Skeletal muscle satellite cell (primary cell): ENCODE measurements around the gene ADGRB3. TPM values are rescaled to one million over a fixed set of nuclear protein-coding genes. Genes with fewer than 3 reads are reported as not detected.
A peak's percentile ranks its signal among the peaks of the same experiment; 100 is the strongest.

Experiments
- H3K27me3 ChIP-seq: 2 replicates; pipeline ENCODE4 v1.7.0; 2013; ENCODE audit warnings: low read length; ENCODE audit not compliant: control insufficient read depth, insufficient read depth
- H3K36me3 ChIP-seq: 2 replicates; pipeline ENCODE4 v1.7.0; 2013; ENCODE audit warnings: mild to moderate bottlenecking, control low read depth, low read length; ENCODE audit not compliant: insufficient read depth
- H3K4me1 ChIP-seq: 2 replicates; pipeline ENCODE4 v1.7.0; 2013; ENCODE audit warnings: low read length; ENCODE audit not compliant: control insufficient read depth, insufficient read depth
- H3K4me2 ChIP-seq: 2 replicates; pipeline ENCODE4 v1.7.0; 2013; ENCODE audit warnings: mild to moderate bottlenecking, low read length
- H3K4me3 ChIP-seq: 2 replicates; pipeline ENCODE4 v1.7.0; 2013; ENCODE audit warnings: low read length
- H3K9ac ChIP-seq: 2 replicates; pipeline ENCODE4 v1.7.0; 2013; ENCODE audit warnings: mild to moderate bottlenecking, low read depth, low read length, moderate library complexity
- H3K9me3 ChIP-seq: replicated peaks from 2 replicates; pipeline ENCODE4 v1.7.0; 2013; ENCODE audit warnings: mild to moderate bottlenecking, control low read depth, low read length
- total RNA-seq: library from RNA; depleted of rRNA; stranded (reverse); fragments of >200 nt; gene quantifications from 2 replicates; pipeline ENCODE4 v1.2.3, GENCODE V29; 2012; rRNA removed

Gene ADGRB3
- under 0.01 and 0.44 TPM in 2 replicates for total RNA-seq

DNA sequence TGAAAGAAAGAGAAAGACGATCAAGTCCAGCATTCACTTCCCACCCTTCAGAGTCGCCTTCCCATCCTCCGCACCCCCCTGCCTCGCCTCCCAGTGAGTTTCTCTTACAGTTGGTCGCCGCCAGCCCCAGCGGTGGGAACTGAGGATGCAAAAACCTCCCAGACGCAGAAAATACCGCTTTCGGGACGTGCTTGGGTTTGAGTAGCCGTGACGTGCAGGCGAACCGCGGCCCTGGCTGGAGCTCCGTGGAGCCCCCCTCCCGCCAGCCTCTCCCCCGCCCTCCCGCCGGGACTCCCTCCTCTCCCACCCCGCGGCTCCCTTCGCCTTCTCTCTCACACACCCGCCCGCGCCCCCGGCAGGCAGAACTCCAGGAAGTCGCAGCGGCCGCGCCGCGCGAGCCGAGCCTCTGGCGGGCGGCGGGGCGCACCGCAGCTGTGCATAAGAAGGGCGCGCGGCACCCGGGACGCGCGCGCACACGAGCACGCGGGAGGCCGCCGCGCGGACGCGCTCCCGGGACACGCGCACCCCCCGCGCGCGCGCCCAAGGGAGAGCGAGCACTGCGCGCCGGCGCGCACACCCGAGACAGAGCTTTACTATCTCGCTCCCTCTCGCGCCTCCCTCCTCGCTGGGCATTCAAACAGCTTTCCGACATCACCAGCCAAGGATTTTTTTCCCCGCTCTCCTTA, at the start of gene ADGRB3:
Gene ADGRB3, plus strand, starts transcription at position 557 of the 686 bp plus-strand sequence. CDS start 3,394 bp downstream, outside the sequence.
- peaks cover 4% of the 10 kb centered on the region for H3K4me1 ChIP-seq
- no peak within 1 kb of the TSS for H3K9ac ChIP-seq
- H3K9me3 ChIP-seq: no peaks in the 10 kb centered on the region
- H3K27me3 ChIP-seq: peaks cover 41% of the 10 kb centered on the region
- peak within 1 kb of the TSS; percentile 88 for H3K4me2 ChIP-seq
- no peaks in the 10 kb centered on the region for H3K36me3 ChIP-seq
- H3K4me3 ChIP-seq: peak within 1 kb of the TSS; percentile 72

DNA sequence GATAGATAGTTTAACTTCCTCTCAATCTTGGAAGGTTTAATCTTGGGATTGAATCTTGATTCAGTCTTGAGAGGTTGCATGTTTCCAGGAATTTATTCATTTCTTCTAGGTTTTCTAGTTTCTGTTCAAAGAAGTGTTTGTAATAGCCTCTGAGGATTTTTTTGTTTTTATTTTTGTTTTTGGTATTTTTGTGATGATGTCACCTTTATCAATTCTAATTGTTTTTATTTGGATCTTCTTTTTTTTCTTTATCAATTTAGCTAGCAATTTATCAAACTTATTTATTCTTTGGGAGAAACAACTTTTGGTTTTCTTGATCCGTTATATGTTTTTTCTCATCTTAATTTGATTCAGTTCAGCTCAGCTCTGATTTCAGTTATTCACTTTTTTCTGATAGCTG, 41.5 kb upstream of the ADGRB3 start:
- H3K9me3 ChIP-seq: peaks cover 3% of the 10 kb centered on the region
- no peak overlapping the region for H3K4me3 ChIP-seq
- no peak overlapping the region for H3K9ac ChIP-seq
- no peaks in the 10 kb centered on the region for H3K27me3 ChIP-seq
- H3K4me1 ChIP-seq: no peaks in the 10 kb centered on the region
- H3K36me3 ChIP-seq: no peaks in the 10 kb centered on the region
- H3K4me2 ChIP-seq: no peak overlapping the region

- Histone ChIP-seq H3K36me3 (no peaks in the 10 kb centered on the region), H3K9me3 (peaks cover 3% of the 10 kb centered on the region), H3K4me3 (no peak overlapping the region), H3K4me1 (no peaks in the 10 kb centered on the region), H3K9ac (no peak overlapping the region), H3K27me3 (no peaks in the 10 kb centered on the region), H3K4me2 (no peak overlapping the region)
Measured at GRCh38 chr6:68597642-68598041, 37.4 kb upstream of the ADGRB3 start.

DNA sequence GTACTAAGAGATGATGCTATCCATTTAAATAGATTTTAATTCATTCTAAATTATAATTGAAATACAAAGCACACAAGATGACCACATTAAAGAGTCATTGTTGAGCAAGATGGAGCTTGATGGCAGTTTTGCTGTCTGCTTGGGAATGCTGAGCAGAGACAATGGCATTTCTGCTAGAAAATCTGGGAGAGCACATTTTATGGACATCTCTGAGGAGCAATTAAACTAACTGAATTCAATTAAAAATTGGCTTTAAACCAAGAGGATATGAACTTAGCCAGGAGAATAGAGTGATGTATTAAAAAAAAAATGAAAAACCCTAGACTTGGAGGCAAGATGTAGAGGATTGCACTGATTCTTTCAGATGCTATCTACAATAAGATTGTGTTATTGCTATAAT, 19.1 kb upstream of the ADGRB3 start:
- Histone ChIP-seq H3K9ac (no peak overlapping the region), H3K9me3 (peaks cover 2% of the 10 kb centered on the region), H3K36me3 (no peaks in the 10 kb centered on the region), H3K4me1 (no peaks in the 10 kb centered on the region), H3K4me2 (no peak overlapping the region), H3K27me3 (no peaks in the 10 kb centered on the region), H3K4me3 (no peak overlapping the region)

- Histone ChIP-seq H3K4me2 (no peak overlapping the region), H3K9me3 (no peaks in the 10 kb centered on the region), H3K4me3 (no peak overlapping the region), H3K27me3 (no peaks in the 10 kb centered on the region), H3K36me3 (no peaks in the 10 kb centered on the region), H3K9ac (no peak overlapping the region), H3K4me1 (no peaks in the 10 kb centered on the region)
Measured at GRCh38 chr6:68625998-68626397, 9.1 kb upstream of the ADGRB3 start.

DNA sequence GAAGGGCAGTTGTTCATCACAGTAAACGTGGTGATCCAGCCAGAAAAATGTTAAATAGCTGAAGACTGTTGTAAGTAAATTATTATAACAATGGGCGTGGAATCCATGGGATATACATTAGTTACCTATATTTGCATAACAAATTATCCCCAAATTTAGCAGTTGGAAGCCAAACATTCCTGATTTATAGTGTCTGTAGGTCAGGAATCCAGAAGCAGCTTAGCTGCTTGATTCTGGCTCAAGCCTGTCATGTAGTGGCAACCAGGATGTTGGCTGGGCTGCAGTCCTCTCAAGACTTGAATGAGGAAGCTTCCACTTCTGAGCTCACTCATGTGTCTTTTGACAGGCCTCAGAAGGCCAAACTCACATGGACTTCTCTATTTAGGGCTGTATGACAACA, 6.9 kb upstream of the ADGRB3 start:
- Histone ChIP-seq H3K27me3 (peaks cover 5% of the 10 kb centered on the region), H3K9ac (no peak overlapping the region), H3K4me1 (no peaks in the 10 kb centered on the region), H3K36me3 (no peaks in the 10 kb centered on the region), H3K4me2 (no peak overlapping the region), H3K9me3 (no peaks in the 10 kb centered on the region), H3K4me3 (no peak overlapping the region)

- Histone ChIP-seq H3K27me3 (peaks cover 41% of the 10 kb centered on the region), H3K9me3 (no peaks in the 10 kb centered on the region), H3K9ac (no peak overlapping the region), H3K4me1 (peaks cover 4% of the 10 kb centered on the region), H3K36me3 (no peaks in the 10 kb centered on the region), H3K4me3 (no peak overlapping the region), H3K4me2 (no peak overlapping the region)
Measured at GRCh38 chr6:68632734-68633133, 2.3 kb upstream of the ADGRB3 start.

GRCh38 chr6:68633281-68633971, 1.7 kb upstream of the ADGRB3 start:
- Histone ChIP-seq H3K4me2 (no peak overlapping the region), H3K4me3 (no peak overlapping the region), H3K4me1 (peaks cover 4% of the 10 kb centered on the region), H3K36me3 (no peaks in the 10 kb centered on the region), H3K9me3 (no peaks in the 10 kb centered on the region), H3K27me3 (peaks cover 41% of the 10 kb centered on the region), H3K9ac (no peak overlapping the region)

DNA sequence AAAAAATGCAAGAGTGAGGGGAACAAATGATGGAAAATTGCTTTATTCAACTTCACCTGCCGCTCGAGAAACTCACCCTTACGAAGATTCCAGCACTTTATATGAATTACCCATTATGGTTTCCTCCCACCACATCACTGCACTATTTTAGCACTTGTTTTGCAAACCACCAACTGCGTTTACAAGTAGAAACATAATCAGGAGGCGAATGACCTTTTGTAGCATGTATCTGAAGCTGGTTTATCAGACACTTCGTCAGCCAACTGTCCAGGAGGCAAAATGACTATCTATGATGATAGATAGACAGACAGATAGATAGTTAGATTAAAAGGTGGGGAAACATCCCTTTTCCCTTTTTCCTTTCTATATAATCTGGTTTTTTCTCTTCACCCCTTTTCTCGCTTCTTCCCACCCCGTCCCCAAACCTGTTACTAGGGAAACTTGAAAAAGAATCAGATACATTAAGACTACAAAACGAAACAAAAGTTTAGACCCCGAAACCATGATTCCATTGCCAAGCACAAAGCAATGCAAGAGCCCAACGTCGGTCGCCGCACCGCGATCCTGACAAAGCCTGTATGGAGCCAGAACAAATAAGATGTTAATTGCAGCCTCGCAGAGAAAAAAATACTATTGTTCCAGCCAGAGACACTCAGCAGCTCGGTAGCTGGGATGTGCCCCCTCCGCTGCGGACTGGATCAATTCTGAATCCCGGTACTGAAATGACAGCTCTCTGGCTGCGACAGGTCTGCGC, 933 bp upstream of the ADGRB3 start:
- Histone ChIP-seq H3K4me2 (peak overlapping the region; percentile 88), H3K36me3 (no peaks in the 10 kb centered on the region), H3K9me3 (no peaks in the 10 kb centered on the region), H3K9ac (no peak overlapping the region), H3K4me1 (peaks cover 4% of the 10 kb centered on the region), H3K27me3 (peaks cover 41% of the 10 kb centered on the region), H3K4me3 (peak overlapping the region; percentile 72)

DNA sequence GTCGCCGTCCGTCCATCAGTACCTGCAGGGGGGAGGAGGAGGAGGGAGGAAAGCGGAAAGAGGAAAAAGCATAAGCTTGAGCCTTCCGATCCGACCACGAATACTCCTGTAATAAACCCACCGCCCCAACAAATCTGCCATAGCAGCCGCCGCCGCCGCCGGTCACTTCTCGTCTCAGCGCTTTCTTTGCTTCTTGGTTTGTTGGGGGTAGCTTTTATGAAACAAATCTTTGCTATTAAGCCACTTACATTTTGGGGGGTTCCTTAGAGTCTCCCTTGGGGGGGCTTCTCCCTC, 277 bp downstream of the ADGRB3 start:
- no peaks in the 10 kb centered on the region for H3K36me3 ChIP-seq
- H3K27me3 ChIP-seq: peaks cover 41% of the 10 kb centered on the region
- peak overlapping the region; percentile 72 for H3K4me3 ChIP-seq
- no peaks in the 10 kb centered on the region for H3K9me3 ChIP-seq
- no peak overlapping the region for H3K9ac ChIP-seq
- H3K4me1 ChIP-seq: peaks cover 4% of the 10 kb centered on the region
- H3K4me2 ChIP-seq: peak overlapping the region; percentile 88

GRCh38 chr6:68635706-68636513, 828 bp downstream of the ADGRB3 start:
- peak overlapping the region; percentile 88 for H3K4me2 ChIP-seq
- H3K4me3 ChIP-seq: peak overlapping the region; percentile 72
- H3K36me3 ChIP-seq: no peaks in the 10 kb centered on the region
- H3K9ac ChIP-seq: no peak overlapping the region
- peaks cover 41% of the 10 kb centered on the region for H3K27me3 ChIP-seq
- peaks cover 4% of the 10 kb centered on the region for H3K4me1 ChIP-seq
- no peaks in the 10 kb centered on the region for H3K9me3 ChIP-seq
